ENCODE results near the gene TNS4. TPM values are rescaled to one million over a fixed set of nuclear protein-coding genes. Genes with fewer than 3 reads are reported as not detected.

The TNS4 gene
- total and polyA plus RNA-seq, 3 donors from 2014 or later: 0.09 to 0.16 (median 0.12) TPM

DNA sequence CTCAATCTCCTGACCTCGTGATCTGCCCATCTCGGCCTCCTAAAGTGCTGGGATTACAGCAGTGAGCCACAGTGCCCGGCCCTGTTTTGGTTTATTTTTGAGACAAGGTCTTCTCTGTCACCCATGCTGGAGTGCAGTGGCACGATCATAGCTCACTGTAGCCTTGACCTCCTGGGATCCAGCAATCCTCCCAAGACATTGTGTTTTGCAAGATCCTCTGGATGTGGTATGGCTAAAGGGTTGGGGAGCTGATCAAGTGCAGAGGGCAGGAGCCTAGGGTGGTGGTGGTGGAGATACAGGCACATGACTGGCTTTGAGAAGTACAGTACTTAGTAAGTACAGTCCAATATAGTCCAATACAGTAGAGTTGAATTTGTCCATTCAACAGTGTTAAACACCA is 16.6 kb upstream of the TNS4 start:
- TF ChIP-seq, protein P1, sequence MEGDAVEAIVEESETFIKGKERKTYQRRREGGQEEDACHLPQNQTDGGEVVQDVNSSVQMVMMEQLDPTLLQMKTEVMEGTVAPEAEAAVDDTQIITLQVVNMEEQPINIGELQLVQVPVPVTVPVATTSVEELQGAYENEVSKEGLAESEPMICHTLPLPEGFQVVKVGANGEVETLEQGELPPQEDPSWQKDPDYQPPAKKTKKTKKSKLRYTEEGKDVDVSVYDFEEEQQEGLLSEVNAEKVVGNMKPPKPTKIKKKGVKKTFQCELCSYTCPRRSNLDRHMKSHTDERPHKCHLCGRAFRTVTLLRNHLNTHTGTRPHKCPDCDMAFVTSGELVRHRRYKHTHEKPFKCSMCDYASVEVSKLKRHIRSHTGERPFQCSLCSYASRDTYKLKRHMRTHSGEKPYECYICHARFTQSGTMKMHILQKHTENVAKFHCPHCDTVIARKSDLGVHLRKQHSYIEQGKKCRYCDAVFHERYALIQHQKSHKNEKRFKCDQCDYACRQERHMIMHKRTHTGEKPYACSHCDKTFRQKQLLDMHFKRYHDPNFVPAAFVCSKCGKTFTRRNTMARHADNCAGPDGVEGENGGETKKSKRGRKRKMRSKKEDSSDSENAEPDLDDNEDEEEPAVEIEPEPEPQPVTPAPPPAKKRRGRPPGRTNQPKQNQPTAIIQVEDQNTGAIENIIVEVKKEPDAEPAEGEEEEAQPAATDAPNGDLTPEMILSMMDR (IDR thresholded peaks at IDR 0.05): no peak
- no peak for TF ChIP-seq POLR2A (IDR thresholded peaks at IDR 0.05)
- Histone ChIP-seq H3K9me3 (no peaks in the 10 kb centered on the region), H3K27me3 (no peaks in the 10 kb centered on the region), H3K27ac (no peak overlapping the region), H3K4me3 (no peak overlapping the region), H3K36me3 (ENCODE audit: low read depth, missing control alignments) (no peaks in the 10 kb centered on the region), H3K4me1 (peaks cover 5% of the 10 kb centered on the region)
- no peak for DNase-seq
- 59 to 75% methylated on average over 4 of the region's 4 CpGs for WGBS, 2 donors
- intact Hi-C loops (cut with DNase I; ENCODE audit: low total_unique reads): no loop called here

DNA sequence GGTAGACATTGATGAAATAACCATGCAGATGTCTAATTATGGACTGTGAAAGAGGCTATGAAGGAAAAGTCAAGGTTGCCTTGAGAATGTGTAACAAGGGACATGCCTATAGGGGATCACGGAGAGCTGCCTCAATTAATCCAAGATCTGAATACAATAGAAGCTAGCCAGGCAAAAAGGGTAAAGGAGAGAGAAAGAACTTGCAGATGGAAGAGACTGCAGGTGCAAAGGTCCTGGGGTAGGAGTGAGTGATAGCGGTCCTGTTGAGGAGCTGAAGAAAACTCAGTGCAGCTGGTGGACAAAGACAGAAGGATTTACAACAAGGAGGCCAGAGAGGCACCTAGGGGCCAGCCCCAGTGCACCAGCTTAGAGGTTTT is 15.9 kb upstream of the TNS4 start:
- Histone ChIP-seq H3K27me3 (no peaks in the 10 kb centered on the region), H3K9me3 (no peaks in the 10 kb centered on the region), H3K4me3 (no peak overlapping the region), H3K36me3 (ENCODE audit: low read depth, missing control alignments) (no peaks in the 10 kb centered on the region), H3K4me1 (peaks cover 5% of the 10 kb centered on the region), H3K27ac (no peak overlapping the region)
- TF ChIP-seq, protein P1 (IDR thresholded peaks at IDR 0.05): no peak
- no peak for TF ChIP-seq POLR2A (IDR thresholded peaks at IDR 0.05)
- DNase-seq: no peak
- intact Hi-C loops (cut with DNase I; ENCODE audit: low total_unique reads): no loop called here
- 88% methylated on average over 2 of the region's 2 CpGs for WGBS, 2 donors

DNA sequence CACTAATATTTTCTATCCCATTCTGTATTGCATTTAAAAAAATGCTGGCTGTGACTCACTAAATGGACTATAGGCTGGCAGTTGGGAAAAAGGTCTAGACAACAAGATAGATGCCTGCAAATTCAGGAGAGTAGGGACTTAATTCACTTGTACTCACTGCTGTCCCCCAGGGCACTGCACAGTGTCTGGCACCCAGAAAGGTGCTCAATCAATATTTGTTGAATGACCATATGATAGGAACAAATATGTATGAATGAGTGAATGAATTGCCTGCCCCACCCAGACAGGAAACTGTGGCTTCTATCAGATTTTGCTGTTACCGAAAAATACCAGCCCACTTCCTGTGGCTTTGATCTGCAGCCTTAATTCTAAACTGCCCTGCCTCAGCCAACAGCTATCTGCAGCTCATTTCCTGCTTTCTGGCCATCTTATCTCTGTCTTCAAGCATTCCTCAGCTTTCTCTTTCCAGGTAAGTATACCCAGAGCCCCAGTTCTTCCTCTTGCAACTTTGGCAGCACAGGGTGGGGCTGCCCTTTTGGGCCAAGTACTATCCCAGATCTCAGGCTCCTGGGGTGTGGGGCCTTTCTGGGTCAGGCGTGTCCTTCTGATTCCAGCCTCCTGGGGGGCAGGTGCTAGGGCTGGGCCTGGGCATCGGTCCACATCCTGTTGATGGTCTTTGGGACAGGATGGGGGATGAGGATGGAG is 15.3 kb upstream of the TNS4 start:
- Histone ChIP-seq H3K4me3 (no peak overlapping the region), H3K36me3 (ENCODE audit: low read depth, missing control alignments) (no peaks in the 10 kb centered on the region), H3K27me3 (no peaks in the 10 kb centered on the region), H3K27ac (no peak overlapping the region), H3K4me1 (peaks cover 5% of the 10 kb centered on the region), H3K9me3 (no peaks in the 10 kb centered on the region)
- WGBS, 2 donors: 67 to 75% methylated on average over 3 of the region's 3 CpGs
- no peak for TF ChIP-seq POLR2A (IDR thresholded peaks at IDR 0.05)
- TF ChIP-seq, protein P1 (IDR thresholded peaks at IDR 0.05): no peak
- no peak for DNase-seq
- intact Hi-C loops (cut with DNase I; ENCODE audit: low total_unique reads): no loop called here

DNA sequence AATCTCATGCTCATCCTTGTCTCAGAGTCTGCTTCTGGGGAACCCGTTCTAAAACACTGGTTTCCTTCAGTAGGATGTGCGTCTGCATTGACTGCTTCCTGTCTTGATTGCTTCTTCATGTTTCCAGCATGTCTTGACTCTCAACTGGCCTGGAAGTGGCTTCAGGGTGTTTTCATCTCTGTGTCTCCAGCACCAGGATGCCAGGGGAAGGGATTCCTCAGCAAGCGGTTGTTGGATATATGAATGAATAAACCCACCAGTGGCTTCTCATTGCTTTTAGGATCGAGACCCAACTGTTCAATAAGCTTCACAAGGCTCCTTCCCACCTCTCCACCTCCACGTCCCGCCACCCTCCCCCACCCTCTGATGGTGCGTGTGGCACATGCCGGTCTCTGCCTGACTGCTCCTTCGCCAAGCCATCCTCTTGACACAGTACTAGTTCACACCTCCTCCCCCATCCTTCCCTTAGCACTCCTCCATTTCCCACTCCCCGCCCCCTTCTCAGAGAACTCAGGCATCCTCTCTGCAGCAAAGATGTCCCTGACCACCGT is 14.1 kb upstream of the TNS4 start:
- Histone ChIP-seq H3K4me3 (no peak overlapping the region), H3K9me3 (no peaks in the 10 kb centered on the region), H3K27ac (no peak overlapping the region), H3K36me3 (ENCODE audit: low read depth, missing control alignments) (no peaks in the 10 kb centered on the region), H3K27me3 (no peaks in the 10 kb centered on the region), H3K4me1 (peaks cover 5% of the 10 kb centered on the region)
- TF ChIP-seq, protein P1 (IDR thresholded peaks at IDR 0.05): no peak
- TF ChIP-seq POLR2A (IDR thresholded peaks at IDR 0.05): no peak
- no peak for DNase-seq
- intact Hi-C loops (cut with DNase I; ENCODE audit: low total_unique reads): no loop called here
- 76 to 80% methylated on average over 11 of the region's 11 CpGs for WGBS, 2 donors

DNA sequence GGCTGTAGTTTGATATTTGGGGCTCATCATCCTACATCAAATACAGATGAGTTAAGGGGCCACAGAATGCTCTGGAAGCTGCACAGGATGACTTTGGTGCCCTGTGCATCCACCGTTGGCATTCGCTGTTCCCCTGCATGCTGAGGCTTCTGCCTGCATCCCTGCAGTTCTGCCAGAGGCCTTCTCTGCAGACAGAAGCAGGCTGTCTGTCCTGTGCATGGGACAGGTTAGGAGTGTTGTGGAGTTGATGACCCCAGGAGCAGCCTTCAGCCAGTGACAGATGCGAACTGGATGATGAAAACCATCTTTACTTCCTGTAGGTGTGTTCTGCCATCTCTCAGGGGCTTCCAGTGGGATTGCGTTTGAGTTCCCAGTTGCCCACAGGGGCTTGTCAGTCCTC is 13.6 kb upstream of the TNS4 start:
- Histone ChIP-seq H3K27ac (no peak overlapping the region), H3K27me3 (no peaks in the 10 kb centered on the region), H3K9me3 (no peaks in the 10 kb centered on the region), H3K36me3 (ENCODE audit: low read depth, missing control alignments) (no peaks in the 10 kb centered on the region), H3K4me1 (peaks cover 5% of the 10 kb centered on the region), H3K4me3 (no peak overlapping the region)
- intact Hi-C loops (cut with DNase I; ENCODE audit: low total_unique reads): no loop called here
- DNase-seq: no peak
- TF ChIP-seq POLR2A (IDR thresholded peaks at IDR 0.05): no peak
- TF ChIP-seq, protein P1 (IDR thresholded peaks at IDR 0.05): no peak
- 85 to 91% methylated on average over 4 of the region's 4 CpGs for WGBS, 2 donors
